Uterus (tissue), 4 donors: ENCODE data around the gene ATRAID. TPM values are rescaled to one million over a fixed set of nuclear protein-coding genes. Genes with fewer than 3 reads are reported as not detected.
"Not testable (repeated sequence)": the region's sequence is repeated elsewhere in the genome, so short reads cannot be mapped to it uniquely, and the experiment has no call there.

Experiments used
- DNase-seq, 2 donors: peaks; one replicate each; pipeline ENCODE4 v3.0.0-alpha.2; 2019 to 2020
- H3K27ac ChIP-seq, 2 donors: fragments of 200-600 bp; sonication (generic); 1 replicate in 1 of 2; 2 replicates in 1 of 2; pipeline ENCODE4 v1.5.1; 2016 to 2018
- H3K27me3 ChIP-seq, 2 donors: fragments of 200-600 bp; sonication (generic); one replicate each; pipeline ENCODE4 v1.5.1; 2018 to 2019; ENCODE audit warnings: control low read depth in 1 of 2
- H3K36me3 ChIP-seq, 2 donors: fragments of 200-600 bp; sonication (generic); one replicate each; pipeline ENCODE4 v1.5.1; 2019; ENCODE audit warnings: control low read depth in 1 of 2
- H3K4me1 ChIP-seq, 2 donors: fragments of 200-600 bp; sonication (generic); one replicate each; pipeline ENCODE4 v1.5.1; 2018 to 2019; ENCODE audit warnings: control low read depth in 1 of 2
- H3K4me3 ChIP-seq, 2 donors: fragments of 200-600 bp; sonication (generic); 1 replicate in 1 of 2; 2 replicates in 1 of 2; pipeline ENCODE4 v1.5.1; 2018 to 2019; ENCODE audit warnings: mild to moderate bottlenecking in 1 of 2
- H3K9me3 ChIP-seq, 2 donors: fragments of 200-600 bp; sonication (generic); one replicate each; pipeline ENCODE4 v1.5.1; 2019; ENCODE audit warnings: control low read depth in 1 of 2
- CTCF ChIP-seq, 4 experiments: fragments of 200-600 bp in 2 of 4; fragments of 450-650 bp in 2 of 4; sonication (generic) in 2 of 4; IDR thresholded peaks; one replicate each; pipeline ENCODE4 v1.5.1; 2016 to 2019; ENCODE audit warnings: antibody characterized with exemption in 4 of 4, mild to moderate bottlenecking in 2 of 4, moderate library complexity in 1 of 4
- POLR2A ChIP-seq, 2 donors: fragments of 450-650 bp; IDR thresholded peaks; one replicate each; pipeline ENCODE4 v1.6.1; 2016; ENCODE audit warnings: antibody characterized with exemption in 2 of 2, mild to moderate bottlenecking in 1 of 2, moderate library complexity in 1 of 2
- intact Hi-C: fragments of 100-400 bp; cut with DNase I; formaldehyde crosslinking; loops from one replicate; pipeline ENCODE4 v1.15.1; 2023; ENCODE audit warnings: low total_unique reads
- total RNA-seq, 4 donors: library from RNA; depleted of rRNA in 3 of 4; stranded (reverse); fragments of >200 nt in 3 of 4; gene quantifications; one replicate each; pipeline versions ENCODE4 v1.1.0 to v1.2.4, GENCODE V29; 2014 to 2023
- donor health status: DM: yes; HTN: yes; CAD: no.

The ATRAID gene
- total RNA-seq, 4 donors from 2014 or later, result 105 to 235 (median 144) TPM

GRCh38 chr2:27171351-27171848 lies 40.4 kb upstream of the ATRAID start:
- Histone ChIP-seq H3K27ac (no peak overlapping the region), H3K36me3 (no peaks in the 10 kb centered on the region), H3K4me1 (no peaks in the 10 kb centered on the region), H3K9me3 (no peaks in the 10 kb centered on the region), H3K4me3 (no peak overlapping the region), H3K27me3 (no peaks in the 10 kb centered on the region)
- no peak for DNase-seq
- TF ChIP-seq POLR2A (IDR thresholded peaks at IDR 0.05), result no peak
- TF ChIP-seq CTCF (IDR thresholded peaks at IDR 0.05), result no peak
- intact Hi-C loops, result no loop called here

- no peak for DNase-seq
- no peak overlapping the region for H3K27ac ChIP-seq
- no peak overlapping the region for H3K4me3 ChIP-seq
- no peaks in the 10 kb centered on the region for H3K9me3 ChIP-seq
- TF ChIP-seq CTCF (IDR thresholded peaks at IDR 0.05) (no peak), POLR2A (IDR thresholded peaks at IDR 0.05) (no peak)
- no peaks in the 10 kb centered on the region for H3K4me1 ChIP-seq
- no peaks in the 10 kb centered on the region for H3K27me3 ChIP-seq
- intact Hi-C loops, result no loop called here
- no peaks in the 10 kb centered on the region for H3K36me3 ChIP-seq
Observed at GRCh38 chr2:27174638-27175037, 37.2 kb upstream of the ATRAID start.

- Histone ChIP-seq H3K36me3 (no peaks in the 10 kb centered on the region), H3K27me3 (no peaks in the 10 kb centered on the region), H3K27ac (no peak overlapping the region), H3K9me3 (no peaks in the 10 kb centered on the region), H3K4me1 (no peaks in the 10 kb centered on the region), H3K4me3 (no peak overlapping the region)
- no peak for DNase-seq
- intact Hi-C loops, result no loop called here
- no peak for TF ChIP-seq CTCF (IDR thresholded peaks at IDR 0.05)
- no peak for TF ChIP-seq POLR2A (IDR thresholded peaks at IDR 0.05)
Observed at GRCh38 chr2:27175330-27175729, 36.5 kb upstream of the ATRAID start.

DNA sequence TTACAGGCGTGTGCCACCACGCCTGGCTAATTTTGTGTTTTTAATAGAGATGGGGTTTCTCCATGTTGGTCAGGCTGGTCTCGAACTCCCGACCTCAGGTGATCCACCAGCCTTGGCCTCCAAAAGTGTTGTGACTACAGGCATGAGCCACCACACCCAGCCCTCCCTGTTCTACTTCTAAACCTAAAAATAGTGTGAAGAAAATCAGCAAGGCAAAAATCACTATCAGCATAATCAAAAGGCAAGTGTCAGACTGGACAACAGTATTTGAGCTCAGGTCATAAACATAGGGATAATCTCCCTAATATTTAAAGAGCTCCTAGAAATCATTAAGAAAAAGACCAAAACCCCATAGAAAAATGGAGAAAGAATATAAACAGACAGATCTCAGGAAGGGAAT lies 36.1 kb upstream of the ATRAID start:
- DNase-seq, H3K36me3 ChIP-seq, H3K4me3 ChIP-seq, intact Hi-C loops, H3K9me3 ChIP-seq, H3K4me1 ChIP-seq, H3K27ac ChIP-seq, H3K27me3 ChIP-seq: not testable (repeated sequence)

DNA sequence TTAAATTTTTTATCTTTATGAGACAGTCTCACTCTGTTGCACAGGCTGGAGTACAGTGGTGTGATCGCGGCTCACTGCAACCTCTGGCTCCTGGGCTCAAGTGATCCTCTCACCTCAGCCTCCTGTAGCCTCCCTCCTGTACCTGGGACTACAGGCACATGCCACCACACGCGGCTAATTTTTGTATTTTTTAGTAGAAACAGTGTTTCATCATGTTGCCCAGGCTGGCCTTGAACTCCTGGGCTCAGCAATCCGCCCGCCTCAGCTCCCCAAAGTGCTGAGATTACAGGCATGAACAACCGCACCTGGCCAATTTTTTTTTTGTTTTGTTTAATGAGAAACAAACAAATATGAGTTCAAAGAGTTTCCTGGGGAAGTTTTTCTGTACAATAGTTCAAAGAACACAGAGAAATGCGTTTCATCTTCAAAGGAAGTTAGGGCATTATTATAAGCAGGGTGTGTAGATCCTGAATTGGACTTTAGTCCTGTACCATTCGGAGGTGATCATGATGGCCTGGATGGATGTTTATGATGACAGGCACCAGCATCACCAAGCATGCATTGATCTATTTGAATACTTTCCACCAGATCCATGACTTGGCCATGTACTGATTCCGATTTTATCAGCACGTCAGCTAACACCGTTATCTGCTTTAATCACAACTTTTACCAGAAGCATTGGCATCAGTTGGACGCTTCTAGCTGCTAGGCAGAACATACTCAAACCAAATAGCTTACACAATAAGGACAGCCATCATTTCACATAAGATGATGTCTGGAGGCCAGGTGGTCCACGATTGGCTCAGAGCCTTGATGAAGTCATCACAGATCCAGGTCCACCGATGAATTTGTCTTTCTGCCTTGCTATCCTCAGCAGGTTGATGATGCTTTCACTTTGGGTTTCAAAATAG lies 34.1 kb upstream of the ATRAID start:
- intact Hi-C loops, result no loop called here
- Histone ChIP-seq H3K27me3 (no peaks in the 10 kb centered on the region), H3K36me3 (no peaks in the 10 kb centered on the region), H3K4me1 (no peaks in the 10 kb centered on the region), H3K27ac (no peak overlapping the region), H3K9me3 (no peaks in the 10 kb centered on the region), H3K4me3 (no peak overlapping the region)
- no peak for DNase-seq
- TF ChIP-seq POLR2A (IDR thresholded peaks at IDR 0.05), result no peak

GRCh38 chr2:27178469-27178868 lies 33.4 kb upstream of the ATRAID start:
- H3K27ac ChIP-seq, result no peak overlapping the region
- intact Hi-C loops, result no loop called here
- DNase-seq, result no peak
- TF ChIP-seq CTCF (IDR thresholded peaks at IDR 0.05) (no peak), POLR2A (IDR thresholded peaks at IDR 0.05) (no peak)
- H3K27me3 ChIP-seq, result no peaks in the 10 kb centered on the region
- no peaks in the 10 kb centered on the region for H3K36me3 ChIP-seq
- H3K4me3 ChIP-seq, result no peak overlapping the region
- H3K4me1 ChIP-seq, result no peaks in the 10 kb centered on the region
- no peaks in the 10 kb centered on the region for H3K9me3 ChIP-seq
